Transverse colon (tissue), 4 donors: ENCODE data around the gene LAMP1. TPM values are rescaled to one million over a fixed set of nuclear protein-coding genes. Genes with fewer than 3 reads are reported as not detected.

Source experiments
- DNase-seq: peaks from one replicate; pipeline ENCODE4 v3.0.0-alpha.2; 2019
- H3K27ac ChIP-seq, 4 donors: fragments of 200-600 bp; sonication (generic); 2 replicates each; pipeline ENCODE4 v1.5.1; 2016 to 2018; ENCODE audit warnings: inconsistent platforms in 4 of 4
- H3K27me3 ChIP-seq: fragments of 200-600 bp; sonication (generic); 2 replicates; pipeline ENCODE4 v1.5.1; 2017; ENCODE audit warnings: inconsistent platforms
- H3K36me3 ChIP-seq, 4 donors: fragments of 200-600 bp; sonication (generic); 2 replicates each; pipeline ENCODE4 v1.5.1; 2017 to 2019; ENCODE audit warnings: inconsistent platforms in 4 of 4
- H3K4me1 ChIP-seq, 4 donors: fragments of 200-600 bp; sonication (generic); 2 replicates each; pipeline ENCODE4 v1.5.1; 2017 to 2020; ENCODE audit warnings: inconsistent platforms in 4 of 4
- H3K4me3 ChIP-seq, 4 donors: fragments of 200-600 bp; sonication (generic); 1 replicate in 1 of 4; 2 replicates in 3 of 4; pipeline versions ENCODE4 v1.5.1 to v1.6.1; 2017 to 2019; ENCODE audit warnings: inconsistent platforms in 4 of 4
- H3K9me3 ChIP-seq, 2 donors: fragments of 200-600 bp; sonication (generic); 2 replicates each; pipeline ENCODE4 v1.5.1; 2017 to 2019; ENCODE audit warnings: inconsistent platforms in 2 of 2
- EP300 ChIP-seq: sonication (generic); formaldehyde crosslinking; IDR thresholded peaks from one replicate; pipeline ENCODE4 v1.6.1; 2017; ENCODE audit warnings: antibody characterized with exemption, low read depth
- POLR2A ChIP-seq: fragments of 450-650 bp; IDR thresholded peaks from one replicate; pipeline ENCODE4 v1.6.1; 2016; ENCODE audit warnings: antibody characterized with exemption, mild to moderate bottlenecking, moderate library complexity
- POLR2AphosphoS5 ChIP-seq, 3 donors: sonication (generic); formaldehyde crosslinking; IDR thresholded peaks; one replicate each; pipeline ENCODE4 v1.6.1; 2016; ENCODE audit warnings: antibody characterized with exemption in 3 of 3
- WGBS, 2 donors: methylation state at CpG; one replicate each; pipeline ENCODE4 v1.1.5; 2018; ENCODE audit warnings: low coverage in 1 of 2; 5-methylcytosine and 5-hydroxymethylcytosine counted together
- in situ Hi-C, 4 donors: fragments of 200-750 bp; cut with MboI; loops; one replicate each; pipeline versions ENCODE4 v1.15.0 to v1.15.1; 2017; ENCODE audit warnings: low sequenced_read_pairs in 3 of 4, low pct_ligation_motif_present in 1 of 4, low pct_unique_long_range_greater_than_20kb in 1 of 4
- intact Hi-C: fragments of 100-400 bp; cut with DNase I; formaldehyde crosslinking; loops from one replicate; pipeline ENCODE4 v1.15.1; 2023; ENCODE audit warnings: low total_unique reads
- total RNA-seq, 4 donors: library from RNA; depleted of rRNA; stranded (reverse); fragments of >200 nt; gene quantifications; one replicate each; pipeline ENCODE4 v1.1.0, GENCODE V29; 2016
- TF ChIP-seq, protein P1 (sequence below), 5 experiments: fragments of 200-600 bp in 3 of 5; fragments of 450-650 bp in 2 of 5; sonication (generic) in 3 of 5; IDR thresholded peaks; 1 replicate in 2 of 5; 2 replicates in 3 of 5; pipeline ENCODE4 v1.5.1; 2016 to 2017; ENCODE audit warnings: antibody characterized with exemption in 5 of 5, inconsistent platforms in 3 of 5, mild to moderate bottlenecking in 2 of 5, moderate library complexity in 1 of 5

The LAMP1 gene
- total RNA-seq, 4 donors from 2014 or later, result 69.5 to 149 (median 103) TPM

DNA sequence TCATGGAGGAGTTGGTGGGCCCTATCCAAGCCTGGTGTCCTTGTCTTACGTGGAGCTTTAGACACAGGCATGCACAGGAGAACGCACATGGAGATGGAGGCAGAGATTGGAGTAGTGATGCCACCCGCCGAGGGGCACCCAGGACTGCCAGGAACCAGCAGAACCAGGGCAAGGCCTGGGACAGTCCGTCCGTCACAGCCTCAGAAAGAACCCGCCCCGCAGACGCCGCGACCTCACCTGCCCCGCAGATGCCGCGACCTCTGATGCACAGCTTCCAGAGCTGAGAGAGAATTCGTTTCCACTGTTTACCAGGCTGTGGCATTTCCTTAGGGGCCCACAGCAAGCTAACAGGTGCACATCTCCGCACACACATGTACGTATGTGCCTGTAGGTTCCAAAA lies 51.6 kb downstream of the LAMP1 start:
- 95% methylated on average over 17 of the region's 17 CpGs; no CpG with 5 or more reads in 1 of the 2 donors for WGBS, 2 donors
- no peak for DNase-seq
- intact Hi-C loops, result no loop called here
- no peaks in the 10 kb centered on the region for H3K4me1 ChIP-seq
- peaks cover 0 to 14% (median 6%) of the 10 kb centered on the region in 4 donors for H3K36me3 ChIP-seq
- no peak for TF ChIP-seq EP300
- no peak for TF ChIP-seq POLR2AphosphoS5 (IDR thresholded peaks at IDR 0.05)
- TF ChIP-seq POLR2A, result no peak
- TF ChIP-seq, protein P1, sequence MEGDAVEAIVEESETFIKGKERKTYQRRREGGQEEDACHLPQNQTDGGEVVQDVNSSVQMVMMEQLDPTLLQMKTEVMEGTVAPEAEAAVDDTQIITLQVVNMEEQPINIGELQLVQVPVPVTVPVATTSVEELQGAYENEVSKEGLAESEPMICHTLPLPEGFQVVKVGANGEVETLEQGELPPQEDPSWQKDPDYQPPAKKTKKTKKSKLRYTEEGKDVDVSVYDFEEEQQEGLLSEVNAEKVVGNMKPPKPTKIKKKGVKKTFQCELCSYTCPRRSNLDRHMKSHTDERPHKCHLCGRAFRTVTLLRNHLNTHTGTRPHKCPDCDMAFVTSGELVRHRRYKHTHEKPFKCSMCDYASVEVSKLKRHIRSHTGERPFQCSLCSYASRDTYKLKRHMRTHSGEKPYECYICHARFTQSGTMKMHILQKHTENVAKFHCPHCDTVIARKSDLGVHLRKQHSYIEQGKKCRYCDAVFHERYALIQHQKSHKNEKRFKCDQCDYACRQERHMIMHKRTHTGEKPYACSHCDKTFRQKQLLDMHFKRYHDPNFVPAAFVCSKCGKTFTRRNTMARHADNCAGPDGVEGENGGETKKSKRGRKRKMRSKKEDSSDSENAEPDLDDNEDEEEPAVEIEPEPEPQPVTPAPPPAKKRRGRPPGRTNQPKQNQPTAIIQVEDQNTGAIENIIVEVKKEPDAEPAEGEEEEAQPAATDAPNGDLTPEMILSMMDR (IDR thresholded peaks at IDR 0.05), result no peak
- H3K4me3 ChIP-seq, result no peak overlapping the region
- in situ Hi-C loops, result no loop called here
- no peak overlapping the region for H3K27ac ChIP-seq
- no peaks in the 10 kb centered on the region for H3K9me3 ChIP-seq
- no peaks in the 10 kb centered on the region for H3K27me3 ChIP-seq

DNA sequence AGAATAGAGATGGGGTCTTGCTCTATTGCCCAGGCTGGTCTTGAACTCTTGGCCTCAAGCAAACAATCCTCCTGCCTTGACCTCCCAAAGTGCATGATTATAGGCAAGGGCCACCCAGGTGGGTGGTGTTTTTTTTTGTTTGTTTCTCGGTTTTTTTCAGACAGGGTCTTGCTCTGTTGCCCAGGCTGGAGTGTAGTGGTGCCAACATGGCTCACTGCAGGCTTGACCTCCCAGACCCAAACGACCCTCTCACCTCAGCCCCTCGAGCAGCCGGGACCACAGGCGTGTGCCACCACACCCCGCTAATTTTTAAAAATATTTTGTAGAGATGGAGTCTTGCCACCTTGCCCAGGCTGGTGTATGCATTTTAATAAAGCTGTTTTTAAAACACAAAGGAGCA lies 52.0 kb downstream of the LAMP1 start:
- Histone ChIP-seq H3K36me3 (peaks cover 0 to 14% (median 6%) of the 10 kb centered on the region in 4 donors), H3K27ac (no peak overlapping the region), H3K4me3 (no peak overlapping the region), H3K27me3 (no peaks in the 10 kb centered on the region), H3K4me1 (no peaks in the 10 kb centered on the region), H3K9me3 (no peaks in the 10 kb centered on the region)
- no peak for DNase-seq
- WGBS, 2 donors, result 90 to 97% methylated on average over 6 of the region's 6 CpGs
- in situ Hi-C loops (no loop called here), intact Hi-C loops (no loop called here)
- TF ChIP-seq EP300 (no peak), POLR2A (no peak), POLR2AphosphoS5 (IDR thresholded peaks at IDR 0.05) (no peak)
- TF ChIP-seq, protein P1 (IDR thresholded peaks at IDR 0.05), result no peak

DNA sequence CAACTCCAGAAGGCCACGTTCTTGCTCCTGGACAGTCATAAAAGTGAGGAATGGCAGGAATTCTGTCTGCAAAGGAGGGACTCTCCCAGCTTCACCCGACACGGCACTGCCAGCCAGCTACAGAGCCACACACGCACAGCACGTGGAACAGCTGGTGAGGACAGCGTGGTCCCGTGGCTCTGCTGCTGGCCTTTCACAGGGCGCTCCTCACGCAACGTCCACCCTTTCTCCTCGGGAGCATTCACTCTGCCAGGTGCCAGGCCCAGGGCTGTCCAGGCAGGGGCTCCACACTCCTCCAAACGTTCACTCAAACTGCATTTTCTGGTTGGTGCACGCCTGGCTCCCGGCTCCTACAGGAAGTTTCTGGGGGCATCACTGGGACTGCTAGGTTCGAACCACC lies 52.5 kb downstream of the LAMP1 start:
- no peak overlapping the region for H3K27ac ChIP-seq
- intact Hi-C loops (no loop called here), in situ Hi-C loops (no loop called here)
- no peaks in the 10 kb centered on the region for H3K27me3 ChIP-seq
- TF ChIP-seq POLR2A (no peak), POLR2AphosphoS5 (IDR thresholded peaks at IDR 0.05) (no peak), EP300 (no peak)
- TF ChIP-seq, protein P1 (IDR thresholded peaks at IDR 0.05), result no peak
- H3K4me1 ChIP-seq, result no peaks in the 10 kb centered on the region
- no peaks in the 10 kb centered on the region for H3K9me3 ChIP-seq
- no peak for DNase-seq
- H3K4me3 ChIP-seq, result no peak overlapping the region
- WGBS, 2 donors, result 89% methylated on average over 15 of the region's 15 CpGs; no CpG with 5 or more reads in 1 of the 2 donors
- peaks cover 0 to 12% (median 6%) of the 10 kb centered on the region in 4 donors for H3K36me3 ChIP-seq

DNA sequence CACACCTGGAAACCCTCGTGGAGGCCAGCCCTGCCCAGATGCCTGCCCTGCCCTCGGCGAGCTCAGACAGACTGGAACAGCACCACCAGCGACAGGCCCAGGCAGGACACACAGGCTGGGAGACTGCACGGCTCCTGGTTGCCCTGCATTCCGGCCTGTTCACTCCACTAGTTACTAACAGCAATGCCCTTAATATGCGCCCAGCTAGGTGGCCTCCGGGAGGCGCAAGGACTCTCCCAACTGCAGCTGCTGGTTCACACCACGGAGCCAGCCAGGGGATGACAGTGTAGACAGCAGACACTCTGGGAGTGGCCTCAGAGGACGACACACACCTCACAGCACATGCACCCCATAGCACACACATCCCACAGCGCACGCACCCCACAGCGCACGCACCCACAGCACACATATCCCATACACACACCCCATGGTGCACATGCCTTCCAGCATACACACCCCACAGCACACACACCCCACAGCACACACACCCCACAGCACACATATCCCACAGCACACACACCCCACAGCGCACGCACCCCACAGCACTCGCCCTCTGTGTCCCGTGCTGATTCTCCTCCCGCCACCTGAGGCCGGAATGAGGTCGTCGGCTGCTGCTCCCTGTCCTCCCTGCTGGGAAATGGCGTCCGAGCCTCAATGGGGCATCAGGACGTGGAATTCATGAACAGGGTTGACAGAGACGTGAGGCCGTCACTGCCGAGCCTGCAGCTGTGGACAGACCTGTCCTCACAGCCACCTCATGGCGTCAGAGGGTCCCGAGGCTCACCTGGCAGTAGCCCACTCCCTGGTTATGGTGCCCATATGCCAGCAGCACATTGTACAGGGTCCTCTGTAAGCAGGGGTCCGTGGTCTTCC lies 53.3 kb downstream of the LAMP1 start:
- Histone ChIP-seq H3K36me3 (peaks cover 0 to 12% (median 6%) of the 10 kb centered on the region in 4 donors), H3K9me3 (no peaks in the 10 kb centered on the region), H3K4me1 (no peaks in the 10 kb centered on the region), H3K4me3 (no peak overlapping the region), H3K27me3 (no peaks in the 10 kb centered on the region), H3K27ac (no peak overlapping the region)
- intact Hi-C loops (no loop called here), in situ Hi-C loops (no loop called here)
- DNase-seq, result no peak
- TF ChIP-seq, protein P1 (IDR thresholded peaks at IDR 0.05), result no peak
- TF ChIP-seq POLR2A (no peak), EP300 (no peak), POLR2AphosphoS5 (IDR thresholded peaks at IDR 0.05) (no peak)
- WGBS, 2 donors, result 82% methylated on average over 32 of the region's 32 CpGs; no CpG with 5 or more reads in 1 of the 2 donors
